K562 (cell line): ENCODE measurements around the gene SNX10. TPM values are rescaled to one million over a fixed set of nuclear protein-coding genes. Genes with fewer than 3 reads are reported as not detected.
A peak's percentile ranks its signal among the peaks of the same experiment; 100 is the strongest.

ENCODE experiments used
- ATAC-seq: fragments of 200-7000 bp; cut with Tn5 transposase; 3 replicates; pipeline ENCODE4 v1.9.1; 2020; ENCODE audit warnings: moderate library complexity
- BruUV-seq: library from RNA; stranded (reverse); fragments of 400-500 nt; replicated peaks from 2 replicates; lab custom pipeline; 2021; lab: Mats Ljungman, UMichigan
- CTCF ChIA-PET: fragments of 300-600 bp; formaldehyde crosslinking; extraction: SDS; loops from one replicate; lab custom pipeline; 2021; ENCODE audit warnings: low intra/inter-chr PET ratio; lab: Yijun Ruan, JAX
- POLR2A ChIA-PET: fragments of 300-600, 350-650 bp; sonication (Branson Sonifier 250); formaldehyde crosslinking; extraction: SDS; loops from one replicate; lab custom pipeline; 2021; ENCODE audit warnings: antibody characterized with exemption, inconsistent platforms; lab: Yijun Ruan, JAX
- DNase-seq, 4 experiments: peaks; one replicate each; pipeline versions ENCODE4 v3.0.0 to v3.0.0-alpha.2; 2011 to 2018; ENCODE audit warnings: low spot score in 3 of 4, mixed read lengths in 3 of 4; ENCODE audit errors: extremely low read depth in 1 of 4
- FAIRE-seq: peaks from 2 replicates; lab custom pipeline; 2011; peaks lifted over from hg19 to GRCh38; lab: Jason Lieb, UNC
- H2AFZ ChIP-seq: 2 replicates; pipeline ENCODE4 v1.6.0; 2011; ENCODE audit warnings: low read depth, low read length, control low read depth, inconsistent platforms
- H3K27ac ChIP-seq: fragments of 200-600 bp; 3 replicates; pipeline ENCODE4 v1.8.0; 2011; ENCODE audit warnings: low read depth, mild to moderate bottlenecking, control low read depth, inconsistent platforms, low read length, moderate library complexity, mixed read lengths; ENCODE audit errors: extremely low read depth
- H3K27me3 ChIP-seq, 2 experiments: fragments of 300-600 bp in 1 of 2; 2 replicates in 1 of 2; 3 replicates in 1 of 2; pipeline versions ENCODE4 v1.6.0 to v1.8.0; 2011; ENCODE audit warnings: inconsistent platforms in 2 of 2, low read length in 2 of 2, mild to moderate bottlenecking in 1 of 2, mixed read lengths in 1 of 2, moderate library complexity in 1 of 2; ENCODE audit not compliant: control insufficient read depth in 2 of 2, insufficient read depth in 2 of 2
- H3K36me3 ChIP-seq: fragments of 300-600 bp; 3 replicates; pipeline ENCODE4 v1.8.0; 2011; ENCODE audit warnings: mild to moderate bottlenecking, low read length, inconsistent platforms; ENCODE audit not compliant: control insufficient read depth, insufficient read depth
- H3K4me1 ChIP-seq, 2 experiments: fragments of 200-600 bp in 1 of 2; replicated peaks in 1 of 2; 2 replicates in 1 of 2; 3 replicates in 1 of 2; pipeline versions ENCODE4 v1.5.1 to v1.8.0; 2011; ENCODE audit warnings: inconsistent platforms in 2 of 2, low read length in 2 of 2, mild to moderate bottlenecking in 1 of 2, mixed read lengths in 1 of 2, moderate library complexity in 1 of 2; ENCODE audit not compliant: control insufficient read depth in 2 of 2, insufficient read depth in 2 of 2
- H3K4me2 ChIP-seq: 2 replicates; pipeline ENCODE4 v1.6.1; 2011; ENCODE audit warnings: low read length, control low read depth, inconsistent platforms, mixed read lengths; ENCODE audit not compliant: insufficient read depth
- H3K4me3 ChIP-seq: fragments of 200-600 bp; sonication (generic), shearing (Covaris generic); 2 replicates; pipeline ENCODE4 v1.5.1; 2016; ENCODE audit warnings: control low read depth, inconsistent platforms
- H3K79me2 ChIP-seq: fragments of 200-600 bp; 3 replicates; pipeline ENCODE4 v1.8.0; 2011; ENCODE audit warnings: low read length, inconsistent platforms; ENCODE audit not compliant: control insufficient read depth, insufficient read depth
- H3K9ac ChIP-seq, 2 experiments: 2 replicates each; pipeline versions ENCODE4 v1.6.0 to v1.6.1; 2011; ENCODE audit warnings: low read depth in 2 of 2, low read length in 2 of 2, control low read depth in 1 of 2, inconsistent platforms in 1 of 2, mild to moderate bottlenecking in 1 of 2, mixed read lengths in 1 of 2; ENCODE audit not compliant: insufficient read depth in 1 of 2
- H3K9me1 ChIP-seq: one replicate; pipeline ENCODE4 v1.6.0; 2011; ENCODE audit warnings: inconsistent platforms, mild to moderate bottlenecking, low read length, moderate library complexity; ENCODE audit not compliant: control insufficient read depth, insufficient read depth
- H3K9me3 ChIP-seq: replicated peaks from 2 replicates; pipeline ENCODE4 v1.5.1; 2011; ENCODE audit warnings: low read depth, low read length, inconsistent platforms; ENCODE audit not compliant: control insufficient read depth, insufficient read depth
- H4K20me1 ChIP-seq: replicated peaks from 2 replicates; pipeline ENCODE4 v1.6.1; 2011; ENCODE audit warnings: low read length, inconsistent platforms, mixed read lengths; ENCODE audit not compliant: control insufficient read depth, insufficient read depth
- CBFA2T3 ChIP-seq: fragments of 450-650 bp; IDR thresholded peaks from 2 replicates; pipeline ENCODE4 v1.6.1; 2017
- ETV6 ChIP-seq, 3 experiments: fragments of 150-350 bp in 1 of 3; sonication (generic) in 1 of 3; formaldehyde crosslinking in 1 of 3; IDR thresholded peaks; 2 replicates each; pipeline versions ENCODE4 v1.6.1 to v1.8.0; 2014 to 2022; ENCODE audit warnings: borderline replicate concordance in 2 of 3, low read depth in 2 of 3, antibody characterized with exemption in 1 of 3, low read length in 1 of 3, mild to moderate bottlenecking in 1 of 3, missing genetic modification reagents in 1 of 3
- JUND ChIP-seq, 2 experiments: IDR thresholded peaks; 2 replicates in 1 of 2; 3 replicates in 1 of 2; pipeline ENCODE4 v1.6.1; 2011; ENCODE audit warnings: borderline replicate concordance in 2 of 2, low read depth in 2 of 2, low read length in 2 of 2, improper control_type of control experiment in 1 of 2, missing biosample characterization in 1 of 2, missing genetic modification characterization in 1 of 2, missing genetic modification reagents in 1 of 2
- KHSRP ChIP-seq: fragments of 450-650 bp; IDR thresholded peaks from 2 replicates; pipeline ENCODE4 v1.6.1; 2017
- MEF2D ChIP-seq: conservative IDR thresholded peaks from 2 replicates; pipeline ENCODE4 v1.6.1; 2016; ENCODE audit warnings: low read depth, missing genetic modification characterization, missing compliant biosample characterization
- RBM22 ChIP-seq: fragments of 200-400 bp; formaldehyde crosslinking; IDR thresholded peaks from 2 replicates; pipeline ENCODE4 v1.6.1; 2018; ENCODE audit warnings: low read length, low read depth; ENCODE audit not compliant: poor library complexity, severe bottlenecking
- SMARCB1 ChIP-seq: IDR thresholded peaks from 2 replicates; pipeline ENCODE4 v1.6.1; 2011; ENCODE audit warnings: improper control_type of control experiment, low read depth; ENCODE audit not compliant: insufficient read length
- SRSF1 ChIP-seq: fragments of 200-400 bp; formaldehyde crosslinking; IDR thresholded peaks from 2 replicates; pipeline ENCODE4 v1.6.1; 2017; ENCODE audit warnings: mild to moderate bottlenecking, low read depth, low read length, moderate library complexity
- STAT5B ChIP-seq: fragments of 250-450 bp; sonication (Bioruptor Pico); IDR thresholded peaks from 2 replicates; pipeline ENCODE4 v1.8.0; 2021; ENCODE audit warnings: mild to moderate bottlenecking, inconsistent platforms
- ZEB2 ChIP-seq: fragments of 450-650 bp; IDR thresholded peaks from 2 replicates; pipeline ENCODE4 v1.6.1; 2016
- ZNF699 ChIP-seq: fragments of 250-450 bp; sonication (Bioruptor Pico); IDR thresholded peaks from 2 replicates; pipeline ENCODE4 v1.8.0; 2021; ENCODE audit warnings: mild to moderate bottlenecking, moderate library complexity; ENCODE audit not compliant: insufficient replicate concordance
- WGBS: fragments of 100-300 bp; shearing (Covaris generic); methylation state at CpG from one replicate; pipeline ENCODE4 v1.1.6; 2016; ENCODE audit warnings: low coverage, mixed read lengths; ENCODE audit not compliant: insufficient coverage; ENCODE audit errors: missing lambda C conversion rate; 5-methylcytosine and 5-hydroxymethylcytosine counted together
- in situ Hi-C: fragments of 300-500 bp; cut with MboI; formaldehyde crosslinking; loops from 4 replicates; pipeline ENCODE4 v1.15.0; 2018; ENCODE audit warnings: inconsistent platforms, mixed read lengths
- intact Hi-C: fragments of 100-400 bp; cut with micrococcal nuclease; formaldehyde crosslinking; loops from 2 replicates; pipeline ENCODE4 v1.14.2; 2022
- polyA plus RNA-seq, 8 experiments: library from polyadenylated mRNA; depleted of rRNA in 4 of 8; stranded (reverse) in 5 of 8; unstranded in 3 of 8; fragments of >200 nt; fragmentation: Nextera tagmentation in 2 of 8; fragmentation: Illumina TruSeq in 1 of 8; extraction: Ambion mirVana in 2 of 8; extraction: Trizol in 1 of 8; gene quantifications; 2 replicates each; pipeline versions ENCODE4 v1.2.1 to v1.2.3, GENCODE V29; 2011 to 2014; ENCODE audit warnings: inconsistent platforms in 1 of 8, missing spikeins in 1 of 8
- total RNA-seq, 7 experiments: library from RNA; depleted of rRNA in 6 of 7; stranded (reverse); fragments of >200 nt in 6 of 7; fragmentation: Illumina TruSeq in 2 of 7; extraction: Trizol in 2 of 7; gene quantifications; 2 replicates each; pipeline versions ENCODE4 v1.2.1 to v1.2.3, GENCODE V29; 2011 to 2021; ENCODE audit warnings: low replicate concordance in 1 of 7
- TF ChIP-seq, protein P1 (sequence below): IDR thresholded peaks from 3 replicates; pipeline ENCODE4 v1.6.1; 2011; ENCODE audit warnings: borderline replicate concordance, mild to moderate bottlenecking, moderate library complexity; ENCODE audit not compliant: insufficient read length; ENCODE audit errors: extremely low read depth
- TF ChIP-seq, protein P2 (sequence below): sonication (generic); formaldehyde crosslinking; IDR thresholded peaks from 2 replicates; pipeline ENCODE4 v1.8.0; 2023; ENCODE audit warnings: missing genetic modification reagents, mild to moderate bottlenecking, borderline replicate concordance

Gene SNX10
- total and polyA plus RNA-seq, 9 of the 15 experiments (the other 6 are each of a cell fraction or from before 2014, with no cell fraction given): 6.9 to 16.5 (median 11.5) TPM

DNA sequence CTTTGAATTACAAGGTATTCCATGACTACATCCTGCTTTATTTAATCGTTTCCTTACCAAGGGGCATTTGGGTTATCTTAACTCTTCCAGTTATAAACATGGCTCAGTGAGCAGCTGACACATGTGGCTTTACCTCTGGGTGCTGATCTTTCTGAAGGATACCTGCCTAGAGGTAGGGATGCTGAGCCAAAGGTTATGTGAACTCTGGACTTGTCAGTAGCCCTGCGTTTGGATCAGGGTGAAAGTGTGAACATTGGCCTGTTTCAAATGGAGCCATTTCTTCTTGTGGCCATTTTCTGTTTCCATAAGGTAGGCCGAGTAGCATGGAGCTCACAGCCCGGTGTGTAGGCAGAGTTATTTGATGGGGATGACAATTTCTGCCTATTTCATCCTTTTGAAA lies 29.2 kb downstream of the SNX10 start (continued):
- no peak for TF ChIP-seq ETV6 (IDR thresholded peaks at IDR 0.05; ENCODE audit: borderline replicate concordance in 1 of 2, low read depth in 2 of 2, low read length in 1 of 2)
- TF ChIP-seq ETV6 (CRISPR knock-in tag; IDR thresholded peaks at IDR 0.05; ENCODE audit: borderline replicate concordance): no peak
- no peak for TF ChIP-seq SRSF1
- no peak for TF ChIP-seq CBFA2T3
- no peak for TF ChIP-seq ZNF699

DNA sequence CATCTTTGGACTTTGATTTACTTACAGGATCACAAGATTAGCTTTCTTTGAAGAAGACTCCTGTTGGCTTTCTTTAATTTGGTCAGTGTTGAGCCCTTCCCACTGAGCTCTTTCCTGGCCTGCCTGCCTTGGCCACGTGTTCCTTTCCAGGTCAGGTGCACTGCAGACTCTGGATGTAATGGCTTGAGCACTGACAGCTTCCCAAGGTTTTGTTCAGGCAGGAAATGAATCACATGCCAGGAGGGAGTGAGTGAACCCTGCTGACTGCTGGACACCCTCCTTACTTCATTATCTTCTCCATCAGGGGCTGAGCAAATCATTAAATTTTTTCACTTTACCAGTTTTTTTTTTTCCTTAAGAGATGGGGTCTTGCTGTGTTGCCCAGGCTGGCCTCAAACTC lies 29.8 kb downstream of the SNX10 start:
- Histone ChIP-seq H3K36me3 (no peaks in the 10 kb centered on the region), H3K9ac (no peak overlapping the region), H3K27me3 (no peaks in the 10 kb centered on the region), H3K4me1 (no peaks in the 10 kb centered on the region), H2AFZ (no peak overlapping the region), H3K27ac (no peak overlapping the region), H3K4me2 (no peak overlapping the region), H3K79me2 (no peaks in the 10 kb centered on the region), H3K9me1 (no peaks in the 10 kb centered on the region), H4K20me1 (no peaks in the 10 kb centered on the region), H3K9me3 (no peaks in the 10 kb centered on the region), H3K4me3 (no peak overlapping the region)
- WGBS: 0% methylated on average over 1 of the region's 1 CpG
- ATAC-seq: no peak
- ChIA-PET CTCF (no interaction called here), POLR2A (interaction anchor here (0.7 to 1.0 kb wide), 3 partner anchors 25 to 122 kb away, joined by 3 to 4 read pairs (median 3); no protein-coding TSS in a partner anchor)
- BruUV-seq: no TSS peak
- FAIRE-seq: peak; percentile 52
- DNase-seq: no peak
- in situ Hi-C loops (no loop called here), intact Hi-C loops (no loop called here)
- TF ChIP-seq, protein P1, sequence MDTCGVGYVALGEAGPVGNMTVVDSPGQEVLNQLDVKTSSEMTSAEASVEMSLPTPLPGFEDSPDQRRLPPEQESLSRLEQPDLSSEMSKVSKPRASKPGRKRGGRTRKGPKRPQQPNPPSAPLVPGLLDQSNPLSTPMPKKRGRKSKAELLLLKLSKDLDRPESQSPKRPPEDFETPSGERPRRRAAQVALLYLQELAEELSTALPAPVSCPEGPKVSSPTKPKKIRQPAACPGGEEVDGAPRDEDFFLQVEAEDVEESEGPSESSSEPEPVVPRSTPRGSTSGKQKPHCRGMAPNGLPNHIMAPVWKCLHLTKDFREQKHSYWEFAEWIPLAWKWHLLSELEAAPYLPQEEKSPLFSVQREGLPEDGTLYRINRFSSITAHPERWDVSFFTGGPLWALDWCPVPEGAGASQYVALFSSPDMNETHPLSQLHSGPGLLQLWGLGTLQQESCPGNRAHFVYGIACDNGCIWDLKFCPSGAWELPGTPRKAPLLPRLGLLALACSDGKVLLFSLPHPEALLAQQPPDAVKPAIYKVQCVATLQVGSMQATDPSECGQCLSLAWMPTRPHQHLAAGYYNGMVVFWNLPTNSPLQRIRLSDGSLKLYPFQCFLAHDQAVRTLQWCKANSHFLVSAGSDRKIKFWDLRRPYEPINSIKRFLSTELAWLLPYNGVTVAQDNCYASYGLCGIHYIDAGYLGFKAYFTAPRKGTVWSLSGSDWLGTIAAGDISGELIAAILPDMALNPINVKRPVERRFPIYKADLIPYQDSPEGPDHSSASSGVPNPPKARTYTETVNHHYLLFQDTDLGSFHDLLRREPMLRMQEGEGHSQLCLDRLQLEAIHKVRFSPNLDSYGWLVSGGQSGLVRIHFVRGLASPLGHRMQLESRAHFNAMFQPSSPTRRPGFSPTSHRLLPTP: no peak
- TF ChIP-seq JUND (IDR thresholded peaks at IDR 0.05; ENCODE audit: borderline replicate concordance, low read depth, low read length) (no peak), JUND (tag; IDR thresholded peaks at IDR 0.05; ENCODE audit: borderline replicate concordance, low read depth, low read length) (no peak), KHSRP (no peak), MEF2D (tag) (no peak), RBM22 (no peak), ZEB2 (no peak), STAT5B (no peak), SMARCB1 (no peak)
- TF ChIP-seq, protein P2, sequence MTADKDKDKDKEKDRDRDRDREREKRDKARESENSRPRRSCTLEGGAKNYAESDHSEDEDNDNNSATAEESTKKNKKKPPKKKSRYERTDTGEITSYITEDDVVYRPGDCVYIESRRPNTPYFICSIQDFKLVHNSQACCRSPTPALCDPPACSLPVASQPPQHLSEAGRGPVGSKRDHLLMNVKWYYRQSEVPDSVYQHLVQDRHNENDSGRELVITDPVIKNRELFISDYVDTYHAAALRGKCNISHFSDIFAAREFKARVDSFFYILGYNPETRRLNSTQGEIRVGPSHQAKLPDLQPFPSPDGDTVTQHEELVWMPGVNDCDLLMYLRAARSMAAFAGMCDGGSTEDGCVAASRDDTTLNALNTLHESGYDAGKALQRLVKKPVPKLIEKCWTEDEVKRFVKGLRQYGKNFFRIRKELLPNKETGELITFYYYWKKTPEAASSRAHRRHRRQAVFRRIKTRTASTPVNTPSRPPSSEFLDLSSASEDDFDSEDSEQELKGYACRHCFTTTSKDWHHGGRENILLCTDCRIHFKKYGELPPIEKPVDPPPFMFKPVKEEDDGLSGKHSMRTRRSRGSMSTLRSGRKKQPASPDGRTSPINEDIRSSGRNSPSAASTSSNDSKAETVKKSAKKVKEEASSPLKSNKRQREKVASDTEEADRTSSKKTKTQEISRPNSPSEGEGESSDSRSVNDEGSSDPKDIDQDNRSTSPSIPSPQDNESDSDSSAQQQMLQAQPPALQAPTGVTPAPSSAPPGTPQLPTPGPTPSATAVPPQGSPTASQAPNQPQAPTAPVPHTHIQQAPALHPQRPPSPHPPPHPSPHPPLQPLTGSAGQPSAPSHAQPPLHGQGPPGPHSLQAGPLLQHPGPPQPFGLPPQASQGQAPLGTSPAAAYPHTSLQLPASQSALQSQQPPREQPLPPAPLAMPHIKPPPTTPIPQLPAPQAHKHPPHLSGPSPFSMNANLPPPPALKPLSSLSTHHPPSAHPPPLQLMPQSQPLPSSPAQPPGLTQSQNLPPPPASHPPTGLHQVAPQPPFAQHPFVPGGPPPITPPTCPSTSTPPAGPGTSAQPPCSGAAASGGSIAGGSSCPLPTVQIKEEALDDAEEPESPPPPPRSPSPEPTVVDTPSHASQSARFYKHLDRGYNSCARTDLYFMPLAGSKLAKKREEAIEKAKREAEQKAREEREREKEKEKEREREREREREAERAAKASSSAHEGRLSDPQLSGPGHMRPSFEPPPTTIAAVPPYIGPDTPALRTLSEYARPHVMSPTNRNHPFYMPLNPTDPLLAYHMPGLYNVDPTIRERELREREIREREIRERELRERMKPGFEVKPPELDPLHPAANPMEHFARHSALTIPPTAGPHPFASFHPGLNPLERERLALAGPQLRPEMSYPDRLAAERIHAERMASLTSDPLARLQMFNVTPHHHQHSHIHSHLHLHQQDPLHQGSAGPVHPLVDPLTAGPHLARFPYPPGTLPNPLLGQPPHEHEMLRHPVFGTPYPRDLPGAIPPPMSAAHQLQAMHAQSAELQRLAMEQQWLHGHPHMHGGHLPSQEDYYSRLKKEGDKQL: no peak
